CD4-positive, alpha-beta T cell treated with Interleukin-21 for 1 hour (primary cell): ENCODE measurements around the gene FLRT3.

ENCODE experiments used
- DNase-seq: peaks from one replicate; pipeline ENCODE4 v3.0.0-alpha.2; 2020

FLRT3 gene

DNA sequence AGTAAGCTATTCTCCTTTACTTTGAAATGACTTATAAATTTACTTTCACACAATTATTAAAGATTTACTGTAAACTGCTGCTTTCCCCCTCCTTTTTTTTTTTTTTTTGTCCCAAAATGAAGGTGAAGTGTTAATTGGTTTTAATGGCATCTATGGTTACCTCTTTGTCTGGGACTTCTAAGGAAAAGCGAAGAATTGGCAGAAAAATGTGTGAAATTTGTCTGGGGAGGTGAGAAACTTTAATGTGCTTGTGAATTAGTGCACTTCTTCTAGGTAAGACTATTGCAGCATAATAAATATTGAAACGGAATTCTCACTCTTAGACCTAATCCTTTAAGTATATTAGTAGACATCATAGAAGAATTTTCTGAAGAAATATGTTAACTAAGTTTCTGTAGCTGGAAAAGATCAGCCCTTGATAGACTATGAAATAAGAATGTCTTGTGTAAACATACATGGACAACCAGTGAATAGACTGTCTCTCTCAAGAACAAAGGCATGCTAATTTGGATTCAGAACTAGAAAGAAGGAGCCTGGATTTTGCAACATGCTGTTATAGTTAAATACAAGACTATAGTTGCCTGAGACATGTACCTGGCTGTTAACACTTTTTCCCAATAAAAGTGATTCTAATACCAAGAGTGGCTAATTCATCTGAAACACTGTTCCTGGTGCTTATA, 23.9 kb downstream of the FLRT3 start:
- DNase-seq = no peak

DNA sequence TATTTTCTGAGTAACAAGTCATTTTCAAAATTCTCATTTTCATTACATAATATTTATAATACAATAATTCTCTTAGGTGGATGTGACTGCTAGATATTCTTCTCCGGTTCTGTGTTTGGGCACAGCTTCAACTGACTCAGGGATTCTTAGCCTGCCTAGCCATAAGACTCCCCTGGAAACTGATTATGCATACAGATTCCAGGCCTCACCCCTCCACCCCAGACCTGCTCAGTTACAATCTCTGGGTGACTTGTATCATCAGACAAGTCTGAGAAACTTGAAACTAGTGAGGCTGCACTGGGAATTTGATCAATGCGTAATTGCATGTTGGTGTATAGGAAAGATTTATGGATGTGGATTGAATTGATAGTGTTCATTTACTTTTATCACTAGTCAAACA, 25.4 kb downstream of the FLRT3 start:
- no peak for DNase-seq

DNA sequence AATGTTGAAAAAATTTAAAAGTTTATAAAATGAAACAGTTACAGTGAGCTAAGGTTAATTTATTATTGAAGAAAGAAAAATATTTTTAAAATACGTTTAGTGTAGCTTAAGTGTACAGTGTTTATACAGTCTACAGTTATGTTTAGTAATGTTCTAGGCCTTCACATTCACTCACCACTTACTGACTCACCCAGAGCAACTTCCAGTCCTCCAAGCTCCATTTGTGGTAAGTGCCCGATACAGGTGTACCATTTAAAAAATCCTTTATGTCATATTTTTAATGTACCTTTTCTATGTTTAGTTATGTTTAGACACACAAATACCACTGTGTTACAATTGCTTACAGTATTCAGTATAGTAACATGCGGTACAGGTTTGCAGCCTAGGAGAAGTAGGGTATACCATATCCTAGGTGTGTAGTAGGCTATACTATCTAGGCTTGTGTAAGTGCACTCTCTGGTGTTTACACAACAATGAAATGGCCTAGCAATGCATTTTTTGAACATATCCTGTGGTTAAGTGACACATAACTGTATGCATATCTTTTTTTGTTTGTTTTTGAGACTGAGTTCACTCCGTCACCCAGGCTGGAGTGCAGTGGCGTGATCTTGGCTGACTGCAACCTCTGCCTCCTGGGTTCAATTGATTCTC, 26.3 kb downstream of the FLRT3 start:
- no peak for DNase-seq

DNA sequence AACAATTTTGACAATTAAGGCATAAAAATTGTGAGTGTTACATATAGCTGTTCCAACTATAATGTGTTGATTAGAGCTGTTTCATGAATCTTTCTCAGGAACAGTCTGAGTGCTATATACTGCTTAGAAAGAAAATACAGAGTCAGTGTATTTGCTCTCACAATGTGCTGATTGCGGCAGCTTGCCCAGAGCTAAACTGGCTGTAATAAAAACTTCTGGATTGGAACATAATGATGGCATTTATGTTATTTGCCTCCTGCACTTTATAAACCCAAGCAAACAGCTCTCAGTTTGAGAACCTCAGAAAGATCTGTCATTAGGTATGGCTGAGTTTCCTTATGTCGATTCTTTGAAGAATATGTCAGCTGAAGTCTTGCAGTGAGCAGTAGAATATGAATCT, 29.5 kb downstream of the FLRT3 start:
- no peak for DNase-seq

DNA sequence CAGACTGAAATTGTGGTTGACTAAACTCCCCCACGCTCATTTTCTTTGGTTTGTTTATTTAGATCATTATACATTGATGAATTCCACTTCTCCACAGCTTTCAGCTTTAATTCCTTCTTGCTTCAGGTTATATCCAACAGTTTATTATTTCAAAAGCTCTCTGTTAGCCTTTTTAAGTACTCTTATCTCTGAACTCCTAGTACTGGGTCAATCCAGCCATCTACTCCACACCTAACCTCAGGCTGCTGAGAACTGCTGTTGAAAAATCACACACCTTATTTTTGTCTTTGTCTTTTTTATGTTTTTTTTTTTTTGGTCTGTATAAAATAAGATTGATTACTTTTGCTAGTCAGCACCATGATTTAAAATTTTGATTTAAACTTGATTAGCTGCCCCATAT, 32.9 kb downstream of the FLRT3 start:
- no peak for DNase-seq

GRCh38 chr20:14303651-14304050, 33.8 kb downstream of the FLRT3 start:
- DNase-seq = no peak

DNA sequence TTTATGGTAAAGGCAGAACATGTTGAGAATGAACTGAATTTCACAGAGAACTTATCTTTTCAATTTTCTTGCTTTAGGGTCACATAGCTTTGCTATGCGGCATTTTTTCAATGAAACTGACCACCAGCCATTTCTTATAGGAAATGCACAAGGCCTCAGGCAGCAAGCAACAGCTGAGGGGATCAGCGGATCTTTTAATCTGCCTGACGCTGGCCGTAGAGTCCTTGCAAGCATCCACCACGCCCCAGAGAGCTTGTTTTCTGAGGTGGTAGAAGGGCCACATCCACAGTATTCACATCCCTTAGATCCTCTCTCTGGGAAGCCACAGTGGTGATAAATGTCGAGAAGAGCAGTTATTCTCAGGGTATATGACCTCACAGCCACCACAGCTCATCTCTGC, 34.3 kb downstream of the FLRT3 start:
- DNase-seq = no peak

DNA sequence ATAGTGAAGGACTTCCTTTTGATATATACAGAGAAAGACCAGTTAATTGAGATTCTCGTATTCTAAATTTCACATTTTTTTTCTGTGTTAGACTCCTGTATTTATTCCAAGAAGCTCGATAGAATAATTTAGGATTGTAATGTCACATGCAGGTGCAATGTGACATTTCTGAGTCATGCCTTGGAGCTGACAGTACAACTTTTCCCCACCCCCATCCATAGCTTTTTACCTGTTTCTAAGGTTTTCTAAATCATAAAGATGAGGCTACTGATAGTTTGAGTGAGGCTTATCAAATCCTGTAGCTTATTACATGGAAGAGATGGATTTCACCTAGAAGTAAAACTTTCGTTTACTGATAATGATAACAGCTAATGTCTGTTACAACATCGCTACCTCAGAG, 37.6 kb downstream of the FLRT3 start:
- no peak for DNase-seq

DNA sequence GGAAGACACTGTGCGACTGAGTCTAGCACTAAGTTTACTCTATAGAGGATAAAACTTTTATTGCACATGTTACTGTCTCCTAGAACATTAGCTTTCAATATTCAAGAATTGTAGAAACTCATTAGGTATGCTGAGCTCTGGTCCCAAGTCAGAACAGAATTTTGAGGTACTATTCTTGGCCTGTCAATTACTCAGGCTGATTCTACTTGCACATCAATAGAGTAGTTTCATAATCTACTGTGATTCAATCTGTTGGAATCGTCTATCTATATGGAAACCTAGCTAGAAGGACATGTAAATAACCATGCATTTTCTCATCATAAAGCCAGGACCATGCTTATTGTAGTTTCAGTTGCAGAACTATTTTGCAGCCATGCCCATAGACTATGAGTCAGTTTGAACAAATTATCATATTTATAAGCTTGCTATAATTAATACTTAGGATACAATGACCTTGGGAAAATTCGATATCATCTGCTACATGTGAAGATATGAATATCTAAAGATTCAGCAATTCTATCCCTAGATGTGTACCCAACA, 41.6 kb downstream of the FLRT3 start:
- no peak for DNase-seq

DNA sequence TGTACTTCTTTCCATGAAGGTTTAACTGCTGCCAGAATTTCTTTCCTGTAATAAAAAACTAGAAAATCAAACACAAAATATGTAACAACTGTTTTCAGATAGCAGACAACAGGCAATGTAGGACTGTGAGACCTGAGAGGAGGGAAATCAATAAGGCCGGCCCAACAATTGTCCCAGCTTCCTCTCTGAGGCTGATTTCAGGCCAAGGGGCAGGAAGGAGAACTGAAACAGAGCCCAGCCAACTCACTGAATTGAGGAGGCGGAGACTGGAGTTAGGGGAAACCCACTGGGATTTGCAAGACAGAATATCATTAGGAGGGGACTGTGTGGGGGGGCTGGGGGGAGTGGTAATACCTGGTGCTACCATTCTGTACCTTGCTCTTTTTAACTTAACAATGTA, 42.2 kb downstream of the FLRT3 start:
- no peak for DNase-seq

- no peak for DNase-seq
Observed at GRCh38 chr20:14291502-14291901, 45.9 kb downstream of the FLRT3 start.

GRCh38 chr20:14288341-14289330, 48.8 kb downstream of the FLRT3 start:
- DNase-seq = no peak

DNA sequence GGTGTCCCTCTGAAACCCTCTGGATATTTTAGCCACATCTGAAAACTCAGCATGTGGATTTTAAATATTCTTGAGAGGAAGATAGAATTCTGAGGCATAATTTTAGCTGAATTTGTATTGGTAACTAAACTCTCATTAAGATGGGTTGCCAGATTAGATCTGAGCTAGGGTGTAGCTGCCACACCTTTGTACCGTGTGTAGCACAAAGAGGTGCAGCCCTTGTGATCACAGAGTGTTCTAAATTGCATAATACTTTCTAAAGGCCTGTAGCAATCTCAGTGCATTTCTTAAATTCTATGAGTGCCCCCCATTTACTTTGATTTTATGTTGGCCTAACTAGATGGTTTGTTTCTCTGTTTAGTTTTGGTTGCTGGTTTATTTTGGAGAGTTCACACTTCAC, 53.0 kb downstream of the FLRT3 start:
- DNase-seq = no peak

DNA sequence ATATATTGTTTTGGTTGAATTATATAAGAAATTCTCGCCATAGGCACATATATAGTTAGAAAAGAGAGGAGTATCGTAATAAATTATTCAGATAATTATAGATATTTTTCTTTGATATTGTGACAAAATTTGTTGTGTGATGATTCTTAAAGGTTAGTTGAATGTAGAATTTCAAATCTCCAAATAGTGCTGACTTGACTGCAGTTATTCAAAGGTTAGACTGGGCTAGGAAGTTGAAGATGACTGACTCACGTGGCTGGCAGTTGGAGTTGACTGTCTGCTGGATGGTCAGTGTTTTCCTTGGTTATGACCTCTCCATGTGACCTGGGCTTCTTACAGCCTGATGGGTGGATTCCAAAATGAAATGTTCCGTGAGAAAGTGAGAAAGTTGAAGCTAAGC, 55.3 kb downstream of the FLRT3 start:
- no peak for DNase-seq
